Kidney (tissue), 14 donors: ENCODE measurements around the gene SGIP1. TPM values are rescaled to one million over a fixed set of nuclear protein-coding genes. Genes with fewer than 3 reads are reported as not detected.
A peak's percentile ranks its signal among the peaks of the same experiment; 100 is the strongest.
"Not testable (repeated sequence)": the region's sequence is repeated elsewhere in the genome, so short reads cannot be mapped to it uniquely, and the experiment has no call there.

Experiments
- DNase-seq, 5 donors: peaks; one replicate each; pipeline ENCODE4 v3.0.0-alpha.2; 2013 to 2020
- FAIRE-seq: peaks from 2 replicates; lab custom pipeline; 2012; peaks lifted over from hg19 to GRCh38; lab: Jason Lieb, UNC
- H3K27ac ChIP-seq, 2 donors: one replicate each; pipeline ENCODE4 v1.7.0; 2013; ENCODE audit warnings: low read depth in 2 of 2, low read length in 2 of 2, inconsistent platforms in 1 of 2
- H3K27me3 ChIP-seq: one replicate; pipeline ENCODE4 v1.7.1; 2013; ENCODE audit warnings: low read length, inconsistent platforms; ENCODE audit not compliant: control insufficient read depth, insufficient read depth
- H3K36me3 ChIP-seq, 3 donors: one replicate each; pipeline versions ENCODE4 v1.7.0 to v1.7.1; 2013; ENCODE audit warnings: low read length in 3 of 3, control low read depth in 1 of 3, inconsistent platforms in 1 of 3; ENCODE audit not compliant: insufficient read depth in 3 of 3, control insufficient read depth in 2 of 3
- H3K4me1 ChIP-seq, 3 donors: one replicate each; pipeline versions ENCODE4 v1.7.0 to v1.7.1; 2013; ENCODE audit warnings: low read length in 3 of 3, inconsistent platforms in 1 of 3, low read depth in 1 of 3; ENCODE audit not compliant: control insufficient read depth in 2 of 3, insufficient read depth in 2 of 3
- H3K4me3 ChIP-seq, 3 donors: one replicate each; pipeline versions ENCODE4 v1.7.0 to v1.8.1; 2013; ENCODE audit warnings: low read length in 3 of 3, control low read depth in 1 of 3, inconsistent platforms in 1 of 3
- H3K9ac ChIP-seq, 3 donors: one replicate each; pipeline versions ENCODE4 v1.7.0 to v1.7.1; 2013; ENCODE audit warnings: low read length in 3 of 3, control low read depth in 1 of 3, inconsistent platforms in 1 of 3
- H3K9me3 ChIP-seq, 3 donors: one replicate each; pipeline versions ENCODE4 v1.7.0 to v1.7.1; 2013; ENCODE audit warnings: low read length in 3 of 3, control low read depth in 1 of 3, inconsistent platforms in 1 of 3; ENCODE audit not compliant: control insufficient read depth in 2 of 3, insufficient read depth in 1 of 3
- CTCF ChIP-seq: IDR thresholded peaks from 3 replicates; pipeline ENCODE4 v1.5.1; 2012; ENCODE audit warnings: mild to moderate bottlenecking, moderate library complexity, borderline replicate concordance; ENCODE audit not compliant: insufficient read depth; ENCODE audit errors: extremely low read depth
- intact Hi-C: fragments of 100-400 bp; cut with DNase I; formaldehyde crosslinking; loops from one replicate; pipeline ENCODE4 v1.11.1; 2022
- polyA plus RNA-seq: library from polyadenylated mRNA; stranded (reverse); fragments of 350-450 nt; fragmentation: Illumina TruSeq; extraction: RNeasy Lipid Tissue Mini Kit (QIAGEN cat#74804); gene quantifications from one replicate; pipeline ENCODE4 v1.2.3, GENCODE V29; 2014; ENCODE audit warnings: low read depth, low replicate concordance; ENCODE audit not compliant: insufficient read depth
- total RNA-seq: library from RNA; stranded (reverse); fragmentation: NEBNext Ultra II Directional; extraction: Animal tissue kit (Norgen Biotek cat#: 25700); gene quantifications from one replicate; pipeline ENCODE4 v1.2.1, GENCODE V29; 2021
- donor health status: control.
- donor health status: control.
- donor health status: control.
- donor health status: control.
- donor health status: control.
- donor health status: DM: yes; HTN: yes; CAD: no.
- donor health status: Normal renal cell carcinoma (clear cell type).

Gene SGIP1
- total and polyA plus RNA-seq, 2 donors from 2014 or later: 8.3 to 11.2 TPM

GRCh38 chr1:66731170-66731865 is 197.4 kb downstream of the SGIP1 start:
- no peaks in the 10 kb centered on the region for H3K27me3 ChIP-seq
- H3K9me3 ChIP-seq: no peaks in the 10 kb centered on the region
- TF ChIP-seq CTCF: no peak
- no peak overlapping the region for H3K4me3 ChIP-seq
- DNase-seq (no peak), FAIRE-seq (no peak)
- no peaks in the 10 kb centered on the region for H3K36me3 ChIP-seq
- H3K27ac ChIP-seq: no peak overlapping the region
- H3K9ac ChIP-seq: no peak overlapping the region
- intact Hi-C loops: no loop called here
- H3K4me1 ChIP-seq: no peaks in the 10 kb centered on the region

- Histone ChIP-seq H3K36me3 (no peaks in the 10 kb centered on the region), H3K27ac (no peak overlapping the region), H3K9me3 (no peaks in the 10 kb centered on the region), H3K4me3 (no peak overlapping the region), H3K27me3 (no peaks in the 10 kb centered on the region), H3K4me1 (peaks cover 0 to under 1% (median 0%) of the 10 kb centered on the region in 3 donors), H3K9ac (no peak overlapping the region)
- intact Hi-C loops: no loop called here
- no peak for TF ChIP-seq CTCF
- FAIRE-seq (no peak), DNase-seq (peak in 1 of 5 donors; percentile 5)
These were observed 198.6 kb downstream of the SGIP1 start for GRCh38 chr1:66732407-66733166.

GRCh38 chr1:66733348-66734017 is 199.5 kb downstream of the SGIP1 start:
- FAIRE-seq (no peak), DNase-seq (no peak)
- intact Hi-C loops: no loop called here
- Histone ChIP-seq H3K9me3 (no peaks in the 10 kb centered on the region), H3K27me3 (no peaks in the 10 kb centered on the region), H3K9ac (no peak overlapping the region), H3K27ac (no peak overlapping the region), H3K36me3 (no peaks in the 10 kb centered on the region), H3K4me3 (no peak overlapping the region), H3K4me1 (peaks cover 0 to 2% (median 0%) of the 10 kb centered on the region in 3 donors)
- TF ChIP-seq CTCF: no peak

- DNase-seq, H3K9ac ChIP-seq, H3K4me1 ChIP-seq, H3K27ac ChIP-seq, H3K36me3 ChIP-seq, H3K27me3 ChIP-seq, H3K4me3 ChIP-seq, intact Hi-C loops, FAIRE-seq, H3K9me3 ChIP-seq: not testable (repeated sequence)
These were observed 200.6 kb downstream of the SGIP1 start for GRCh38 chr1:66734531-66734930.
